Uterus (tissue), 4 donors: ENCODE results near the gene GTPBP4. TPM values are rescaled to one million over a fixed set of nuclear protein-coding genes. Genes with fewer than 3 reads are reported as not detected.
A peak's percentile ranks its signal among the peaks of the same experiment; 100 is the strongest.

ENCODE experiments used
- DNase-seq, 2 donors: peaks; one replicate each; pipeline ENCODE4 v3.0.0-alpha.2; 2019 to 2020
- H3K27ac ChIP-seq, 2 donors: fragments of 200-600 bp; sonication (generic); 1 replicate in 1 of 2; 2 replicates in 1 of 2; pipeline ENCODE4 v1.5.1; 2016 to 2018
- H3K27me3 ChIP-seq, 2 donors: fragments of 200-600 bp; sonication (generic); one replicate each; pipeline ENCODE4 v1.5.1; 2018 to 2019; ENCODE audit warnings: control low read depth in 1 of 2
- H3K36me3 ChIP-seq, 2 donors: fragments of 200-600 bp; sonication (generic); one replicate each; pipeline ENCODE4 v1.5.1; 2019; ENCODE audit warnings: control low read depth in 1 of 2
- H3K4me1 ChIP-seq, 2 donors: fragments of 200-600 bp; sonication (generic); one replicate each; pipeline ENCODE4 v1.5.1; 2018 to 2019; ENCODE audit warnings: control low read depth in 1 of 2
- H3K4me3 ChIP-seq, 2 donors: fragments of 200-600 bp; sonication (generic); 1 replicate in 1 of 2; 2 replicates in 1 of 2; pipeline ENCODE4 v1.5.1; 2018 to 2019; ENCODE audit warnings: mild to moderate bottlenecking in 1 of 2
- H3K9me3 ChIP-seq, 2 donors: fragments of 200-600 bp; sonication (generic); one replicate each; pipeline ENCODE4 v1.5.1; 2019; ENCODE audit warnings: control low read depth in 1 of 2
- CTCF ChIP-seq, 4 experiments: fragments of 200-600 bp in 2 of 4; fragments of 450-650 bp in 2 of 4; sonication (generic) in 2 of 4; IDR thresholded peaks; one replicate each; pipeline ENCODE4 v1.5.1; 2016 to 2019; ENCODE audit warnings: antibody characterized with exemption in 4 of 4, mild to moderate bottlenecking in 2 of 4, moderate library complexity in 1 of 4
- POLR2A ChIP-seq, 2 donors: fragments of 450-650 bp; IDR thresholded peaks; one replicate each; pipeline ENCODE4 v1.6.1; 2016; ENCODE audit warnings: antibody characterized with exemption in 2 of 2, mild to moderate bottlenecking in 1 of 2, moderate library complexity in 1 of 2
- intact Hi-C: fragments of 100-400 bp; cut with DNase I; formaldehyde crosslinking; loops from one replicate; pipeline ENCODE4 v1.15.1; 2023; ENCODE audit warnings: low total_unique reads
- total RNA-seq, 4 donors: library from RNA; depleted of rRNA in 3 of 4; stranded (reverse); fragments of >200 nt in 3 of 4; gene quantifications; one replicate each; pipeline versions ENCODE4 v1.1.0 to v1.2.4, GENCODE V29; 2014 to 2023
- donor health status: DM: yes; HTN: yes; CAD: no.

GTPBP4 gene
- total RNA-seq, 4 donors from 2014 or later: 10.5 to 49.0 (median 20.1) TPM

- no peaks in the 10 kb centered on the region for H3K9me3 ChIP-seq
- TF ChIP-seq POLR2A (IDR thresholded peaks at IDR 0.05) (no peak), CTCF (IDR thresholded peaks at IDR 0.05) (no peak)
- peaks cover 4 to 13% of the 10 kb centered on the region in 2 donors for H3K4me1 ChIP-seq
- peak overlapping the region; percentile 78 to 97 for H3K4me3 ChIP-seq
- DNase-seq: no peak
- no peaks in the 10 kb centered on the region for H3K27me3 ChIP-seq
- intact Hi-C loops: loop anchor here (10.0 kb wide), 1 partner anchor 66 kb away; the partner anchor contains the start of gene WDR37
- no peaks in the 10 kb centered on the region for H3K36me3 ChIP-seq
- peak overlapping the region; percentile 84 to 90 for H3K27ac ChIP-seq
These were observed 672 bp downstream of the GTPBP4 start for GRCh38 chr10:988667-989545.

GRCh38 chr10:990808-991207 is 2.6 kb downstream of the GTPBP4 start:
- H3K9me3 ChIP-seq: no peaks in the 10 kb centered on the region
- H3K4me1 ChIP-seq: peaks cover 4 to 13% of the 10 kb centered on the region in 2 donors
- H3K27ac ChIP-seq: no peak overlapping the region
- no peaks in the 10 kb centered on the region for H3K36me3 ChIP-seq
- no peaks in the 10 kb centered on the region for H3K27me3 ChIP-seq
- intact Hi-C loops: no loop called here
- TF ChIP-seq POLR2A (IDR thresholded peaks at IDR 0.05) (no peak), CTCF (IDR thresholded peaks at IDR 0.05) (no peak)
- H3K4me3 ChIP-seq: no peak overlapping the region
- DNase-seq: no peak

- H3K27me3 ChIP-seq: no peaks in the 10 kb centered on the region
- peaks cover 0 to 10% of the 10 kb centered on the region in 2 donors for H3K4me1 ChIP-seq
- TF ChIP-seq POLR2A (IDR thresholded peaks at IDR 0.05) (no peak), CTCF (IDR thresholded peaks at IDR 0.05) (no peak)
- no peak overlapping the region for H3K27ac ChIP-seq
- intact Hi-C loops: no loop called here
- no peak for DNase-seq
- no peaks in the 10 kb centered on the region for H3K9me3 ChIP-seq
- no peaks in the 10 kb centered on the region for H3K36me3 ChIP-seq
- no peak overlapping the region for H3K4me3 ChIP-seq
These were observed 4.2 kb downstream of the GTPBP4 start for GRCh38 chr10:992467-992866.

GRCh38 chr10:992871-993270 is 4.6 kb downstream of the GTPBP4 start:
- Histone ChIP-seq H3K9me3 (no peaks in the 10 kb centered on the region), H3K27ac (no peak overlapping the region), H3K4me3 (no peak overlapping the region), H3K27me3 (no peaks in the 10 kb centered on the region), H3K36me3 (no peaks in the 10 kb centered on the region), H3K4me1 (peaks cover 0 to 9% of the 10 kb centered on the region in 2 donors)
- TF ChIP-seq CTCF (IDR thresholded peaks at IDR 0.05) (no peak), POLR2A (IDR thresholded peaks at IDR 0.05) (no peak)
- DNase-seq: no peak
- intact Hi-C loops: no loop called here

GRCh38 chr10:994836-995558 is 6.8 kb downstream of the GTPBP4 start:
- no peak for TF ChIP-seq CTCF (IDR thresholded peaks at IDR 0.05)
- no peak for TF ChIP-seq POLR2A (IDR thresholded peaks at IDR 0.05)
- no peak overlapping the region for H3K27ac ChIP-seq
- no peaks in the 10 kb centered on the region for H3K4me1 ChIP-seq
- H3K9me3 ChIP-seq: no peaks in the 10 kb centered on the region
- H3K4me3 ChIP-seq: no peak overlapping the region
- DNase-seq: no peak
- intact Hi-C loops: no loop called here
- H3K36me3 ChIP-seq: no peaks in the 10 kb centered on the region
- no peaks in the 10 kb centered on the region for H3K27me3 ChIP-seq
